Kidney (tissue), 14 donors: ENCODE results near the gene IFTAP. TPM values are rescaled to one million over a fixed set of nuclear protein-coding genes. Genes with fewer than 3 reads are reported as not detected.

Source experiments
- DNase-seq, 5 donors: peaks; one replicate each; pipeline ENCODE4 v3.0.0-alpha.2; 2013 to 2020
- FAIRE-seq: peaks from 2 replicates; lab custom pipeline; 2012; peaks lifted over from hg19 to GRCh38; lab: Jason Lieb, UNC
- H3K27ac ChIP-seq, 2 donors: one replicate each; pipeline ENCODE4 v1.7.0; 2013; ENCODE audit warnings: low read depth in 2 of 2, low read length in 2 of 2, inconsistent platforms in 1 of 2
- H3K27me3 ChIP-seq: one replicate; pipeline ENCODE4 v1.7.1; 2013; ENCODE audit warnings: low read length, inconsistent platforms; ENCODE audit not compliant: control insufficient read depth, insufficient read depth
- H3K36me3 ChIP-seq, 3 donors: one replicate each; pipeline versions ENCODE4 v1.7.0 to v1.7.1; 2013; ENCODE audit warnings: low read length in 3 of 3, control low read depth in 1 of 3, inconsistent platforms in 1 of 3; ENCODE audit not compliant: insufficient read depth in 3 of 3, control insufficient read depth in 2 of 3
- H3K4me1 ChIP-seq, 3 donors: one replicate each; pipeline versions ENCODE4 v1.7.0 to v1.7.1; 2013; ENCODE audit warnings: low read length in 3 of 3, inconsistent platforms in 1 of 3, low read depth in 1 of 3; ENCODE audit not compliant: control insufficient read depth in 2 of 3, insufficient read depth in 2 of 3
- H3K4me3 ChIP-seq, 3 donors: one replicate each; pipeline versions ENCODE4 v1.7.0 to v1.8.1; 2013; ENCODE audit warnings: low read length in 3 of 3, control low read depth in 1 of 3, inconsistent platforms in 1 of 3
- H3K9ac ChIP-seq, 3 donors: one replicate each; pipeline versions ENCODE4 v1.7.0 to v1.7.1; 2013; ENCODE audit warnings: low read length in 3 of 3, control low read depth in 1 of 3, inconsistent platforms in 1 of 3
- H3K9me3 ChIP-seq, 3 donors: one replicate each; pipeline versions ENCODE4 v1.7.0 to v1.7.1; 2013; ENCODE audit warnings: low read length in 3 of 3, control low read depth in 1 of 3, inconsistent platforms in 1 of 3; ENCODE audit not compliant: control insufficient read depth in 2 of 3, insufficient read depth in 1 of 3
- intact Hi-C: fragments of 100-400 bp; cut with DNase I; formaldehyde crosslinking; loops from one replicate; pipeline ENCODE4 v1.11.1; 2022
- polyA plus RNA-seq: library from polyadenylated mRNA; stranded (reverse); fragments of 350-450 nt; fragmentation: Illumina TruSeq; extraction: RNeasy Lipid Tissue Mini Kit (QIAGEN cat#74804); gene quantifications from one replicate; pipeline ENCODE4 v1.2.3, GENCODE V29; 2014; ENCODE audit warnings: low read depth, low replicate concordance; ENCODE audit not compliant: insufficient read depth
- total RNA-seq: library from RNA; stranded (reverse); fragmentation: NEBNext Ultra II Directional; extraction: Animal tissue kit (Norgen Biotek cat#: 25700); gene quantifications from one replicate; pipeline ENCODE4 v1.2.1, GENCODE V29; 2021
- TF ChIP-seq, protein P1 (sequence below): IDR thresholded peaks from 3 replicates; pipeline ENCODE4 v1.5.1; 2012; ENCODE audit warnings: mild to moderate bottlenecking, moderate library complexity, borderline replicate concordance; ENCODE audit not compliant: insufficient read depth; ENCODE audit errors: extremely low read depth
- donor health status: control.
- donor health status: control.
- donor health status: control.
- donor health status: control.
- donor health status: control.
- donor health status: DM: yes; HTN: yes; CAD: no.
- donor health status: Normal renal cell carcinoma (clear cell type).

IFTAP gene
- total and polyA plus RNA-seq, 2 donors from 2014 or later, result 13.4 to 49.3 TPM

DNA sequence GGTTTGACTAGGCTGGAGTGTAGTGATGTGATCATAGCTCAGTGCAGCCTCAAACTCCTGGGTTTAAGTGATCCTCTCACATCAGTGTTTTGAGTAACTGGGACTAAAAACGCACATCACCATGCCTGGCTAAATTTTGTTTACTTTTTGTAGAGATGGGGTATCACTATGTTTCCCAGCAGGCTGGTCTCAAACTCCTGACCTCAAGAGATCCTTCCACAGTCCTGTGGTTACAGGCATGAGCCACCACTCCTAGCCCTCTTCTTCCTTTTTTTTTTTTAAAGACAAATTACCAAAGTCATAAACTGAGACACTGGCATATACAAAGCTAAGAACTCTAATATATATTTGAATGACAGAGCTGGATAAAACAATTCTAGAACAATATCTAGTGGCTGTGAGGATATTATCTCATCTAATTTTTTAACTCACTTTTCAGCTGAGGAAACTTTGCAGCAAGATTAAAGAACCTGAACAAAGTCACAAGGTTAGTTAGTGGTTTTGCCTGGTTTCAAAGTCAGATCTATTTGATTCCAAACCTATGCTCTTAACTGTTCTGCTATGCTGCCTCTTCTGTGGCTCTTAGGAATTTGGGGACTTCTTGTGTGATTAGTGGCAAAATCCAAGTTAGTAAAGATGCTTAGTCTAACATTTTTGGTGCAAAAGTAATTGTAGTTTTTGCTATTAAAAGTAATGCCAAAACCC, 99.0 kb downstream of the IFTAP start:
- FAIRE-seq, result no peak
- Histone ChIP-seq H3K9ac (no peak overlapping the region), H3K9me3 (no peaks in the 10 kb centered on the region), H3K27ac (no peak overlapping the region), H3K4me1 (no peaks in the 10 kb centered on the region), H3K27me3 (no peaks in the 10 kb centered on the region), H3K36me3 (no peaks in the 10 kb centered on the region), H3K4me3 (no peak overlapping the region)
- TF ChIP-seq, protein P1, sequence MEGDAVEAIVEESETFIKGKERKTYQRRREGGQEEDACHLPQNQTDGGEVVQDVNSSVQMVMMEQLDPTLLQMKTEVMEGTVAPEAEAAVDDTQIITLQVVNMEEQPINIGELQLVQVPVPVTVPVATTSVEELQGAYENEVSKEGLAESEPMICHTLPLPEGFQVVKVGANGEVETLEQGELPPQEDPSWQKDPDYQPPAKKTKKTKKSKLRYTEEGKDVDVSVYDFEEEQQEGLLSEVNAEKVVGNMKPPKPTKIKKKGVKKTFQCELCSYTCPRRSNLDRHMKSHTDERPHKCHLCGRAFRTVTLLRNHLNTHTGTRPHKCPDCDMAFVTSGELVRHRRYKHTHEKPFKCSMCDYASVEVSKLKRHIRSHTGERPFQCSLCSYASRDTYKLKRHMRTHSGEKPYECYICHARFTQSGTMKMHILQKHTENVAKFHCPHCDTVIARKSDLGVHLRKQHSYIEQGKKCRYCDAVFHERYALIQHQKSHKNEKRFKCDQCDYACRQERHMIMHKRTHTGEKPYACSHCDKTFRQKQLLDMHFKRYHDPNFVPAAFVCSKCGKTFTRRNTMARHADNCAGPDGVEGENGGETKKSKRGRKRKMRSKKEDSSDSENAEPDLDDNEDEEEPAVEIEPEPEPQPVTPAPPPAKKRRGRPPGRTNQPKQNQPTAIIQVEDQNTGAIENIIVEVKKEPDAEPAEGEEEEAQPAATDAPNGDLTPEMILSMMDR, result no peak
- intact Hi-C loops, result no loop called here
- DNase-seq, result no peak

DNA sequence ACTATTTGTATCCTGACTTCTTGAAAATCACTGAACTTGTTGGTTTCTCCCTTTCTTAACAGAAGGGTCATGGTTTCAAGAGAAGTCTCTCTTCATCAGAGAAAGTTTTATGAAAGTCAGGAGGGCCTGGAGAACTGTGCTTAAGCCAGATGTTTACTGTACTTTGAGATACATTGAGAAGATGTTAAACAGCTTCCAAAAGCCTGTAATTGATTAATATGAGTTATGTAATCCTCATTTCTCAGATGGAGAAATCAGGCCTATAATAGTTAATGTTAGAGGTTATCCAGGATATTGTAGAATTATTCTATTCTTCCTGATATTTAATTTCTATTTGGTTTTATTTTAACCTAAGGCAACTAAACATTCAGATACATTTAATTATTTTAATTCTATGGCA, 100.8 kb downstream of the IFTAP start:
- Histone ChIP-seq H3K27me3 (no peaks in the 10 kb centered on the region), H3K36me3 (no peaks in the 10 kb centered on the region), H3K4me3 (no peak overlapping the region), H3K9me3 (no peaks in the 10 kb centered on the region), H3K27ac (no peak overlapping the region), H3K9ac (no peak overlapping the region), H3K4me1 (no peaks in the 10 kb centered on the region)
- intact Hi-C loops, result no loop called here
- no peak for FAIRE-seq
- TF ChIP-seq, protein P1, result no peak
- no peak for DNase-seq

GRCh38 chr11:36695571-36695970, 101.3 kb downstream of the IFTAP start:
- intact Hi-C loops, result no loop called here
- no peaks in the 10 kb centered on the region for H3K27me3 ChIP-seq
- H3K27ac ChIP-seq, result no peak overlapping the region
- FAIRE-seq (no peak), DNase-seq (no peak)
- no peaks in the 10 kb centered on the region for H3K36me3 ChIP-seq
- H3K4me1 ChIP-seq, result no peaks in the 10 kb centered on the region
- TF ChIP-seq, protein P1, result no peak
- H3K4me3 ChIP-seq, result no peak overlapping the region
- no peaks in the 10 kb centered on the region for H3K9me3 ChIP-seq
- H3K9ac ChIP-seq, result no peak overlapping the region
